GM23338 (cell line): ENCODE data around the gene SLC1A3.

Experiments
- CREB1 ChIP-seq: fragments of 250-450 bp; sonication (Bioruptor Pico); IDR thresholded peaks from 2 replicates; pipeline ENCODE4 v1.5.0; 2020; ENCODE audit warnings: low read depth, mild to moderate bottlenecking, moderate library complexity
- CTCF ChIP-seq, 2 experiments: fragments of 200-600 bp in 1 of 2; sonication (generic) in 1 of 2; conservative IDR thresholded peaks; 2 replicates each; pipeline versions ENCODE4 v1.5.1 to v1.6.1; 2016 to 2017; ENCODE audit warnings: antibody characterized with exemption in 2 of 2, low read depth in 2 of 2, mild to moderate bottlenecking in 2 of 2, moderate library complexity in 1 of 2
- ETS1 ChIP-seq: IDR thresholded peaks from 2 replicates; pipeline ENCODE4 v1.6.1; 2016; ENCODE audit warnings: antibody characterized with exemption
- EZH2 ChIP-seq: fragments of 200-600 bp; sonication (generic); IDR thresholded peaks from one replicate; pipeline ENCODE4 v1.8.0; 2017; ENCODE audit warnings: antibody characterized with exemption, mild to moderate bottlenecking, low read depth; ENCODE audit not compliant: unreplicated experiment
- EZH2phosphoT487 ChIP-seq: fragments of 200-600 bp; sonication (generic); IDR thresholded peaks from one replicate; pipeline ENCODE4 v1.8.1; 2018; ENCODE audit warnings: antibody characterized with exemption; ENCODE audit not compliant: unreplicated experiment
- JUNB ChIP-seq: IDR thresholded peaks from one replicate; pipeline ENCODE4 v1.6.1; 2016; ENCODE audit warnings: antibody characterized with exemption; ENCODE audit not compliant: unreplicated experiment
- POLR2AphosphoS5 ChIP-seq: IDR thresholded peaks from 2 replicates; pipeline ENCODE4 v1.6.1; 2016; ENCODE audit warnings: antibody characterized with exemption, low read depth
- REST ChIP-seq: IDR thresholded peaks from one replicate; pipeline ENCODE4 v1.6.1; 2018; ENCODE audit warnings: antibody characterized with exemption; ENCODE audit not compliant: unreplicated experiment
- ZNF114 ChIP-seq: fragments of 250-450 bp; sonication (Bioruptor Pico); IDR thresholded peaks from 2 replicates; pipeline ENCODE4 v1.5.0; 2020; ENCODE audit warnings: mild to moderate bottlenecking, moderate library complexity

- TF ChIP-seq CTCF (conservative IDR thresholded peaks at IDR 0.05; ENCODE audit: low read depth in 2 of 2), result peak; percentile 80 to 88
- TF ChIP-seq EZH2phosphoT487, result no peak
- TF ChIP-seq EZH2, result no peak
- TF ChIP-seq POLR2AphosphoS5, result no peak
- no peak for TF ChIP-seq REST
- TF ChIP-seq ETS1, result no peak
- no peak for TF ChIP-seq JUNB
- no peak for TF ChIP-seq CREB1 (CRISPR knock-in tag)
- no peak for TF ChIP-seq ZNF114 (CRISPR knock-in tag)
Measured at GRCh38 chr5:36696059-36696673, 89.8 kb downstream of the SLC1A3 start.
